Mesothelial cell of epicardium (in vitro differentiated cells): ENCODE measurements around the gene BNC2. TPM values are rescaled to one million over a fixed set of nuclear protein-coding genes. Genes with fewer than 3 reads are reported as not detected.

ENCODE experiments used
- DNase-seq, 2 experiments: peaks; one replicate each; pipeline ENCODE4 v3.0.0; 2021; ENCODE audit warnings: low spot score in 2 of 2; ENCODE audit not compliant: unreplicated experiment in 2 of 2
- H3K27ac Mint-ChIP-seq: 2 replicates; pipeline ENCODE4 v1.8.0; 2021; ENCODE audit warnings: mixed read lengths
- H3K27me3 Mint-ChIP-seq: 2 replicates; pipeline ENCODE4 v1.8.0; 2021; ENCODE audit warnings: low read depth, mixed read lengths
- H3K36me3 Mint-ChIP-seq: 2 replicates; pipeline ENCODE4 v1.8.0; 2021; ENCODE audit warnings: mixed read lengths
- H3K4me1 Mint-ChIP-seq: 2 replicates; pipeline ENCODE4 v1.8.0; 2021; ENCODE audit warnings: mixed read lengths
- H3K4me3 Mint-ChIP-seq: 2 replicates; pipeline ENCODE4 v1.8.0; 2021; ENCODE audit warnings: mild to moderate bottlenecking, moderate library complexity, mixed read lengths
- H3K9me3 Mint-ChIP-seq: 2 replicates; pipeline ENCODE4 v1.8.0; 2021; ENCODE audit warnings: mixed read lengths
- CTCF ChIP-seq: fragments of 200-600 bp; sonication (generic); IDR thresholded peaks from one replicate; pipeline ENCODE4 v1.5.0; 2021; ENCODE audit warnings: antibody characterized with exemption; ENCODE audit not compliant: unreplicated experiment
- total RNA-seq: library from RNA; stranded (reverse); gene quantifications from 3 replicates; pipeline ENCODE4 v1.2.1, GENCODE V29; 2021

BNC2 gene
- total RNA-seq, 1 donor from 2014 or later, result 45.1 TPM

- no peak for DNase-seq
- Mint-ChIP-seq H3K27ac (peak overlapping the region; percentile 92), H3K27me3 (no peaks in the 10 kb centered on the region), H3K4me1 (peaks cover 74% of the 10 kb centered on the region), H3K9me3 (no peaks in the 10 kb centered on the region), H3K36me3 (no peaks in the 10 kb centered on the region), H3K4me3 (no peak overlapping the region)
- TF ChIP-seq CTCF, result no peak
Measured at GRCh38 chr9:16825971-16826625, 44.4 kb downstream of the BNC2 start.

GRCh38 chr9:16825331-16825725 lies 45.1 kb downstream of the BNC2 start:
- no peak for DNase-seq
- Mint-ChIP-seq H3K27ac (peak overlapping the region; percentile 92), H3K9me3 (no peaks in the 10 kb centered on the region), H3K4me1 (peaks cover 68% of the 10 kb centered on the region), H3K36me3 (peaks cover 2% of the 10 kb centered on the region), H3K4me3 (no peak overlapping the region), H3K27me3 (no peaks in the 10 kb centered on the region)
- no peak for TF ChIP-seq CTCF

- DNase-seq, result no peak
- no peak overlapping the region for H3K4me3 Mint-ChIP-seq
- H3K4me1 Mint-ChIP-seq, result peaks cover 64% of the 10 kb centered on the region
- no peak for TF ChIP-seq CTCF
- H3K27me3 Mint-ChIP-seq, result no peaks in the 10 kb centered on the region
- H3K27ac Mint-ChIP-seq, result peak overlapping the region; percentile 86
- H3K9me3 Mint-ChIP-seq, result no peaks in the 10 kb centered on the region
- peaks cover 2% of the 10 kb centered on the region for H3K36me3 Mint-ChIP-seq
Measured at GRCh38 chr9:16824545-16825330, 45.7 kb downstream of the BNC2 start.

GRCh38 chr9:16823906-16824305 lies 46.6 kb downstream of the BNC2 start:
- Mint-ChIP-seq H3K9me3 (no peaks in the 10 kb centered on the region), H3K4me1 (peaks cover 58% of the 10 kb centered on the region), H3K4me3 (no peak overlapping the region), H3K27me3 (no peaks in the 10 kb centered on the region), H3K36me3 (peaks cover 3% of the 10 kb centered on the region), H3K27ac (peak overlapping the region; percentile 86)
- no peak for TF ChIP-seq CTCF
- DNase-seq, result no peak

GRCh38 chr9:16821344-16821743 lies 49.1 kb downstream of the BNC2 start:
- no peak for TF ChIP-seq CTCF
- no peaks in the 10 kb centered on the region for H3K9me3 Mint-ChIP-seq

More at GRCh38 chr9:16821344-16821743, 49.1 kb downstream of the BNC2 start:
- Mint-ChIP-seq H3K27me3 (no peaks in the 10 kb centered on the region), H3K4me1 (peaks cover 39% of the 10 kb centered on the region), H3K27ac (no peak overlapping the region), H3K36me3 (peaks cover 5% of the 10 kb centered on the region), H3K4me3 (no peak overlapping the region)
- no peak for DNase-seq
